ENCODE results near the gene UGT1A8. TPM values are rescaled to one million over a fixed set of nuclear protein-coding genes. Genes with fewer than 3 reads are reported as not detected.

Gene UGT1A8
- polyA plus RNA-seq, 2 of the 4 experiments (the other 2 are of a cell fraction) = 0.22 TPM; not detected in 1

DNA sequence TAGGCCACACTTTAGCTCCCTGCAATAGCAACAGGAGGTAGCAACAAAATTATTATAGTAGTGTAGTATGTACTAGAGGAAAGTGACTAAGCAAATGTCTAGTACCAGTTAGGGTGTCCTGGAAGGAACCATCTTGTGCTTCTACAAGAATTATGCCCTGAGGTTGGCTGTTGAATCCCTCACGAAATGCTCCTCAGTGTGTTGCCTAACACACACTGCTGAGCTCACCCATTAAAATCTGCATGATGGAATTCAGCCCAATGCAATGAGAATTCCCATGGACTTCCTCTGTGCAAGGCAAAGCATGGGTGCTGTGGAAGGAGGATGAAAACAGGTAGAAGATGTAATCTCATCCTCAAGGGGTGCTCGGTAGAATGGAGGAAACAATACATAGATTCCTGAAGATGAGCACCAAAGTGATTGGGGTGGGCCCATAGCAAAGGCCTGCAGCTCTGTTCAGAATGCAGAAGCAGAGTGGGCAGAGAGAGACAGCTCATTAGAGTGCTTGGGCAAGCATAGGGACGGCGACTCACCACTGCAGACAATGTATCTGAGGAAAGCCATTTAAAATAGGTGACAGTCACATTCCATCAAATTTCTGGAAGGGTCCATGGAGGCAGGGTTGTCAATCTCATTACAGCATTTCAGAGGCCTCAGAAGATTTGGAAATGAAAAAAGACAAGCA is 63.1 kb downstream of the UGT1A8 start:
- peaks cover 5% of the 10 kb centered on the region for H3K9me3 ChIP-seq
- 91% methylated on average over 4 of the region's 4 CpGs for WGBS (ENCODE audit: missing lambda C conversion rate)
- POLR2A ChIA-PET = no interaction called here
- no peak overlapping the region for H3K4me2 ChIP-seq
- no peak for DNase-seq (ENCODE audit: low read depth in 1 of 2, low spot score in 1 of 2)
- CTCF ChIA-PET = interaction anchor here (0.6 to 1.8 kb wide), 5 partner anchors 8 to 518 kb away, joined by 3 to 4 read pairs (median 3); no protein-coding TSS in a partner anchor
- H3K4me1 ChIP-seq = peaks cover 16% of the 10 kb centered on the region; the same call in 1 of the 3 replicates
- TF ChIP-seq ATOH8 (CRISPR knock-in tag; IDR thresholded peaks at IDR 0.05; ENCODE audit: low read depth) = no peak
- peak overlapping the region; percentile 44 to 80; a peak in 5 of 6 replicates for H3K27ac ChIP-seq
- ATAC-seq = peak in 1 of 2 experiments; percentile 26; a peak in 2 of 6 replicates
- FAIRE-seq = no peak
- no peak overlapping the region for H3K4me3 ChIP-seq

DNA sequence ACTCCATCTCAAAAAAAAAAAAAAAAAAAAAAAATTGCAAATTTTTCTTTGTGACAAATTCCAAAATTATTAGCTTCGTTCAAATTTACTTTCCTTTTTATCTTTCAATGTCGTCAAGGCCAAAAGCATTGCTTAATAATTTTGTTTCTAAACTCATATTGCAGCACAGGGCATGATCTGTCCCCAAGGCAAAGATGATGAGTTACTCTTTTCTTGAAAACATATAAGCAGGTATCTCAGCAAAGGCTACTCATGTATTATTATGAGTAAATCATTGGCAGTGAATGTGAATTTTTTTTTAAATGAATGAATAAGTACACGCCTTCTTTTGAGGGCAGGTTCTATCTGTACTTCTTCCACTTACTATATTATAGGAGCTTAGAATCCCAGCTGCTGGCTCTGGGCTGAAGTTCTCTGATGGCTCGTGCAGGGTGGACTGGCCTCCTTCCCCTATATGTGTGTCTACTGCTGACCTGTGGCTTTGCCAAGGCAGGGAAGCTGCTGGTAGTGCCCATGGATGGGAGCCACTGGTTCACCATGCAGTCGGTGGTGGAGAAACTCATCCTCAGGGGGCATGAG is 64.2 kb downstream of the UGT1A8 start, which contains the start of gene UGT1A7:
UGT1A7 (plus strand) TSS at position 381 of the 579 bp plus-strand sequence; CDS start at position 418, 37 bp downstream.
- Histone ChIP-seq H3K4me3 (no peak within 1 kb of the TSS), H3K9me3 (peaks cover 15% of the 10 kb centered on the region), H3K27ac (peak within 1 kb of the TSS; percentile 45 to 80), H3K4me2 (no peak within 1 kb of the TSS), H3K4me1 (peaks cover 9% of the 10 kb centered on the region; the same call in 1 of the 3 replicates)
- 81% methylated on average over 5 of the region's 5 CpGs for WGBS (ENCODE audit: missing lambda C conversion rate)
- ChIA-PET CTCF (interaction anchor here (0.5 to 1.8 kb wide), 4 partner anchors 10 to 1201 kb away, joined by 3 to 4 read pairs (median 4); no protein-coding TSS in a partner anchor), POLR2A (no interaction called here)
- TF ChIP-seq HOXB5 (CRISPR knock-in tag; IDR thresholded peaks at IDR 0.05) (no peak), ESRRA (IDR thresholded peaks at IDR 0.05; ENCODE audit: borderline replicate concordance, low read length) (no peak), BHLHE40 (IDR thresholded peaks at IDR 0.05; ENCODE audit: low read depth, low read length) (no peak), CEBPB (IDR thresholded peaks at IDR 0.05) (0 out of 4 replicates have a peak, but pooled peaks of 1 of the 2 experiments have one; percentile 15), POLR2AphosphoS2 (conservative IDR thresholded peaks at IDR 0.05; ENCODE audit: low read length) (no peak), JUNB (IDR thresholded peaks at IDR 0.05) (peak; percentile 20; the same call in 1 of the 2 replicates), TFCP2L1 (CRISPR knock-in tag; IDR thresholded peaks at IDR 0.05) (no peak), USF2 (IDR thresholded peaks at IDR 0.05) (no peak), EP300 (IDR thresholded peaks at IDR 0.05) (peak in 1 of 2 experiments; percentile 33; a peak in 1 of 5 replicates)
- no peak for FAIRE-seq
- DNase-seq (ENCODE audit: low read depth in 1 of 2, low spot score in 1 of 2) = no peak
- ATAC-seq = peak in 1 of 2 experiments; percentile 26; a peak in 2 of 6 replicates

DNA sequence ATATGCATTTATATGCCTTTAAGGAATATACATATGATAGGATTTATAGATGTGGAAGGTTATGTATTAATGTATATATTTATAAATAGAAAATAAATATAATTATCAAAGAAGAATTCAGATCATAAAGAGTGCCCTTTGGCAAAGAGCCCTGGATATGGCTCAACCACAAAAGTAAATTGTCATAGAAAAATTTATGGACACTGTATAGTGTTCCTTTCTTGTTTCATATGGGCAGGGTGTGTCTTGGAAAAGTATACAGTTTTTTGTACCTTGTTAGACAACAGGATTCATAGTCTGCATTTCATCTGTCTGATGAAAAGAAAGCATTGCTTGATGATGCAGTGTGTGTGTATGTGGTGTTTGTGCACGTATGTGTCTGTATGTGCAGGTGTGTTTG is 67.2 kb downstream of the UGT1A8 start:
- FAIRE-seq = no peak
- no peak for TF ChIP-seq FOSB (CRISPR knock-in tag; IDR thresholded peaks at IDR 0.05)
- TF ChIP-seq HDAC2 (IDR thresholded peaks at IDR 0.05) = no peak
- no peak for TF ChIP-seq BHLHE40 (IDR thresholded peaks at IDR 0.05; ENCODE audit: low read depth, low read length)
- TF ChIP-seq FOSL2 (IDR thresholded peaks at IDR 0.05) = no peak
- TF ChIP-seq FOSL2 (CRISPR knock-in tag; IDR thresholded peaks at IDR 0.05) = no peak
- no peak for TF ChIP-seq USF2 (IDR thresholded peaks at IDR 0.05)
- no peak for TF ChIP-seq RNF2 (IDR thresholded peaks at IDR 0.05; ENCODE audit: borderline replicate concordance, low read depth)
- TF ChIP-seq KDM1A (IDR thresholded peaks at IDR 0.05; ENCODE audit: low read depth) = no peak
- no peak for TF ChIP-seq KDM5A (IDR thresholded peaks at IDR 0.05)
- TF ChIP-seq CHD2 (IDR thresholded peaks at IDR 0.05; ENCODE audit: low read length, partially characterized antibody) = no peak
- TF ChIP-seq, protein P1, sequence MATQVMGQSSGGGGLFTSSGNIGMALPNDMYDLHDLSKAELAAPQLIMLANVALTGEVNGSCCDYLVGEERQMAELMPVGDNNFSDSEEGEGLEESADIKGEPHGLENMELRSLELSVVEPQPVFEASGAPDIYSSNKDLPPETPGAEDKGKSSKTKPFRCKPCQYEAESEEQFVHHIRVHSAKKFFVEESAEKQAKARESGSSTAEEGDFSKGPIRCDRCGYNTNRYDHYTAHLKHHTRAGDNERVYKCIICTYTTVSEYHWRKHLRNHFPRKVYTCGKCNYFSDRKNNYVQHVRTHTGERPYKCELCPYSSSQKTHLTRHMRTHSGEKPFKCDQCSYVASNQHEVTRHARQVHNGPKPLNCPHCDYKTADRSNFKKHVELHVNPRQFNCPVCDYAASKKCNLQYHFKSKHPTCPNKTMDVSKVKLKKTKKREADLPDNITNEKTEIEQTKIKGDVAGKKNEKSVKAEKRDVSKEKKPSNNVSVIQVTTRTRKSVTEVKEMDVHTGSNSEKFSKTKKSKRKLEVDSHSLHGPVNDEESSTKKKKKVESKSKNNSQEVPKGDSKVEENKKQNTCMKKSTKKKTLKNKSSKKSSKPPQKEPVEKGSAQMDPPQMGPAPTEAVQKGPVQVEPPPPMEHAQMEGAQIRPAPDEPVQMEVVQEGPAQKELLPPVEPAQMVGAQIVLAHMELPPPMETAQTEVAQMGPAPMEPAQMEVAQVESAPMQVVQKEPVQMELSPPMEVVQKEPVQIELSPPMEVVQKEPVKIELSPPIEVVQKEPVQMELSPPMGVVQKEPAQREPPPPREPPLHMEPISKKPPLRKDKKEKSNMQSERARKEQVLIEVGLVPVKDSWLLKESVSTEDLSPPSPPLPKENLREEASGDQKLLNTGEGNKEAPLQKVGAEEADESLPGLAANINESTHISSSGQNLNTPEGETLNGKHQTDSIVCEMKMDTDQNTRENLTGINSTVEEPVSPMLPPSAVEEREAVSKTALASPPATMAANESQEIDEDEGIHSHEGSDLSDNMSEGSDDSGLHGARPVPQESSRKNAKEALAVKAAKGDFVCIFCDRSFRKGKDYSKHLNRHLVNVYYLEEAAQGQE (IDR thresholded peaks at IDR 0.05) = no peak
- no peak for TF ChIP-seq TFCP2L1 (CRISPR knock-in tag; IDR thresholded peaks at IDR 0.05)
- TF ChIP-seq NFE2L2 (conservative IDR thresholded peaks at IDR 0.05; ENCODE audit: low read length) = no peak
- TF ChIP-seq FOXS1 (CRISPR knock-in tag; IDR thresholded peaks at IDR 0.05) = no peak
- POLR2A ChIA-PET = no interaction called here
- no peak for ATAC-seq
- Histone ChIP-seq H3K4me2 (no peak overlapping the region), H3K4me1 (peaks cover 19% of the 10 kb centered on the region), H3K27ac (peak overlapping the region; percentile 32 to 38; a peak in 4 of 6 replicates), H3K9me3 (peaks cover 35% of the 10 kb centered on the region; the same call in 2 of the 3 replicates), H3K4me3 (no peak overlapping the region)
- no peak for DNase-seq (ENCODE audit: low read depth in 1 of 2, low spot score in 1 of 2)
- 79% methylated on average over 1 of the region's 1 CpG for WGBS (ENCODE audit: missing lambda C conversion rate)
- CTCF ChIA-PET = no interaction called here

All from A549 (cell line).